ENCODE results near the gene ZP3. TPM values are rescaled to one million over a fixed set of nuclear protein-coding genes. Genes with fewer than 3 reads are reported as not detected.
"Not testable (repeated sequence)": the region's sequence is repeated elsewhere in the genome, so short reads cannot be mapped to it uniquely, and the experiment has no call there.

ZP3 gene
- total and polyA plus RNA-seq, 4 donors, result 0.74 to 15.7 (median 3.4) TPM

DNA sequence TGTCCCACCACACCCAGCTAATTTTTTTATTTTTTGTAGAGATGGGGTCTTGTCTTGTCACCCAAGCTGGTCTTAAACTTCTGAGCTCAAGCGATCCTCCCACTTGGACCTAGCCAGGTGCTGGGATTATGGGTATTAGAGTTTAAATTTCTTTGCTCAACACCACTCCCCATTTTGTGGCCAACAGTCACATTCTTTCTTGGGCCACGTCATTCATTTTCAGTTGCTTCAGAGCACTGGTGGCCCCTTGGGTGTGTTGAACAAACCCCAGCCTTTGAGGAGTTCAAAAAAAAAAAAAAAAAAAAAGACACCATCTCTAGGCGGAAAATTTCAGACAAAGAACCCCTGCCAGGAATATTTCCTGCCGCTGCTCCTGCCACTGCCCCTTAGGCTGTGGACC lies 32.3 kb downstream of the ZP3 start:
- H3K4me3 ChIP-seq; DNase-seq; H3K4me1 ChIP-seq (ENCODE audit: control insufficient read depth in 5 of 5, insufficient read depth in 5 of 5, low read length in 5 of 5); H3K36me3 ChIP-seq (ENCODE audit: control insufficient read depth in 4 of 4, insufficient read depth in 4 of 4, low read length in 4 of 4); ATAC-seq (ENCODE audit: insufficient read depth, low FRiP score); H3K9me3 ChIP-seq (ENCODE audit: control insufficient read depth in 4 of 4, insufficient read depth in 3 of 4, low read length in 3 of 4); H3K27ac ChIP-seq (ENCODE audit: low read depth in 1 of 2, low read length in 1 of 2); H3K9ac ChIP-seq (ENCODE audit: insufficient read depth in 1 of 2, low read length in 2 of 2); H3K27me3 ChIP-seq (ENCODE audit: control insufficient read depth in 3 of 3, insufficient read depth in 3 of 3, low read length in 2 of 3): not testable (repeated sequence)
- no CpG with 5 or more reads among the region's 4 CpGs for WGBS, 2 donors

DNA sequence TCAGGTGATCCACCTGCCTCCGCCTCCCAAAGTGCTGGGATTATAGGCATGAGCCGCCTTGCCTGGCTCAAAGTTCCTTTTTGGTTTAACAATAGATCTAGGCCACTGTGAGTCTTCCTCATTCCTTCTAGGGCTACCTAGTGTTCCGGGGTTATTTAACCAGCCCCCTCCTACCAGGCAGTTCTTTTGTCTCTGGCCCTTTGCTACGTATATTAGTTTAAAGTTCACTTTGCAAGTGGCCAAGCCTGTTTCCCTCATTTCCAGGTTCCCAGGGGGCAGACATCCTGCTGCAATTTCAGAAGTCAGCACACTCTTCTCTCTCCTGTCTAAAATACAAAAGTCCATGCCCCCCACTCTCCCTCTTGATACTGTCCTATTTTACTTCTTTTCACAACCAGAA lies 33.8 kb downstream of the ZP3 start:
- not testable (repeated sequence) for H3K27me3 ChIP-seq (ENCODE audit: control insufficient read depth in 3 of 3, insufficient read depth in 3 of 3, low read length in 2 of 3); H3K4me3 ChIP-seq; H3K36me3 ChIP-seq (ENCODE audit: control insufficient read depth in 4 of 4, insufficient read depth in 4 of 4, low read length in 4 of 4); H3K9me3 ChIP-seq (ENCODE audit: control insufficient read depth in 4 of 4, insufficient read depth in 3 of 4, low read length in 3 of 4); H3K4me1 ChIP-seq (ENCODE audit: control insufficient read depth in 5 of 5, insufficient read depth in 5 of 5, low read length in 5 of 5); H3K9ac ChIP-seq (ENCODE audit: insufficient read depth in 1 of 2, low read length in 2 of 2); H3K27ac ChIP-seq (ENCODE audit: low read depth in 1 of 2, low read length in 1 of 2); DNase-seq; ATAC-seq (ENCODE audit: insufficient read depth, low FRiP score)
- WGBS, 2 donors, result 40 to 55% methylated on average over 1 of the region's 4 CpGs

DNA sequence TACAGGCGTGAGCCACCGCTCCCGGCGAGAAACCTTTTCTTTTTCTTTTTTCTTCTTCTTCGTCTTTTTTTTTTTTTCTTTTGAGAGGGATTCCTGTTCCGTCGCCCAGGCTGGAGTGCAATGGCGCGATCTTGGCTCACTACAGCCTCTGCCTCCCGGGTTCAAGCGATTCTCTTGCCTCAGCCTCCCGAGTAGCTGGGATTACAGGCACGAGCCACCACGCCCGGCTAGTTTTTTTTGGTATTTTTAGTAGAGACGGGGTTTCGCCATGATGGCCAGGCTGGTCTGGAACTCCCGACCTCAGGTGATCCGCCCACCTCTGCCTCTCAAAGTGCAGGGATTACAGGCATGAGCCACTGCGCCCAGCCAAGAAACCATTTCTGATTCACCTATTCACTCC lies 36.0 kb downstream of the ZP3 start:
- not testable (repeated sequence) for H3K27ac ChIP-seq (ENCODE audit: low read depth in 1 of 2, low read length in 1 of 2); H3K4me1 ChIP-seq (ENCODE audit: control insufficient read depth in 5 of 5, insufficient read depth in 5 of 5, low read length in 5 of 5); DNase-seq; ATAC-seq (ENCODE audit: insufficient read depth, low FRiP score); H3K4me3 ChIP-seq; H3K36me3 ChIP-seq (ENCODE audit: control insufficient read depth in 4 of 4, insufficient read depth in 4 of 4, low read length in 4 of 4); H3K9ac ChIP-seq (ENCODE audit: insufficient read depth in 1 of 2, low read length in 2 of 2); H3K27me3 ChIP-seq (ENCODE audit: control insufficient read depth in 3 of 3, insufficient read depth in 3 of 3, low read length in 2 of 3); H3K9me3 ChIP-seq (ENCODE audit: control insufficient read depth in 4 of 4, insufficient read depth in 3 of 4, low read length in 3 of 4)
- WGBS, 2 donors, result 90 to 92% methylated on average over 11 to 14 of the region's 20 CpGs

DNA sequence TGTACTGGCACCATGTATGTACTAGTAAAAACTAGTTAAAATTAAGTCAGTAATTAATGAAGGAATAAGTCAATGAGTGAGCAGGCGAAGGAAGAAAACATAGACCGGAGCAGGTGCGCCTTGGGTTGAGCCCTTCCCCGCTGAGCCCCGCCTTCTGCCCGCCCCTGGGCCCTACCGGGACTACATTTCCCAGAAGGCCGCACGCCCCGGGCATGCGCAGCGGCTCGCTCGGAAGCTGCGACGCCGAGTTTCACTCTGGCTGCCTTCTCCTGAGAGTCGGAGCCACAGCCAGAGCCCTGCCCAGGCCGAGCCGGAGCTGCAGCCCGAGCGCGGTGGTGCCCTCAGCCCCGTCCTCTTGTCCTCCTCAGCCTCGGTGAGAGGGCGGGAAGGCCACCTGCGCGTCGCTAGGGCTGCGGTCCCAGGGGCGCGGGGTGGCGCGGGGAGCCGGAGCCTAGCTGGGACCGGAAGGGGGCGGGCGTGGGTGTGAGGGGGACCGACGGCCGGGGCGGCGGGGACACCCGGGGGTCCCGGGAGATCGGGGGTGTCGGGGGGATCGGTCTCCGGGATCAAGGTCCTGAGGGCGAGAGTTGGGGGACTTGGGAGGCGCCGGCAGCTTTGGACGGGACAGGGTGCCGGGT lies 36.8 kb downstream of the ZP3 start, which contains the start of gene DTX2:
DTX2 (plus strand) TSS at position 246 of the 638 bp plus-strand sequence. CDS start 18,801 bp downstream, outside the sequence.
- not testable (repeated sequence) for H3K4me1 ChIP-seq (ENCODE audit: control insufficient read depth in 5 of 5, insufficient read depth in 5 of 5, low read length in 5 of 5); H3K27me3 ChIP-seq (ENCODE audit: control insufficient read depth in 3 of 3, insufficient read depth in 3 of 3, low read length in 2 of 3); H3K9me3 ChIP-seq (ENCODE audit: control insufficient read depth in 4 of 4, insufficient read depth in 3 of 4, low read length in 3 of 4); H3K36me3 ChIP-seq (ENCODE audit: control insufficient read depth in 4 of 4, insufficient read depth in 4 of 4, low read length in 4 of 4); H3K9ac ChIP-seq (ENCODE audit: insufficient read depth in 1 of 2, low read length in 2 of 2); DNase-seq
- 0 to 1% methylated on average over 5 to 20 of the region's 54 CpGs for WGBS, 2 donors
- Histone ChIP-seq H3K27ac (ENCODE audit: low read depth in 1 of 2, low read length in 1 of 2) (peak within 1 kb of the TSS in 1 of 2 donors; percentile 63), H3K4me3 (peak within 1 kb of the TSS; percentile 52)
- peak; percentile 97 for ATAC-seq (ENCODE audit: insufficient read depth, low FRiP score)

DNA sequence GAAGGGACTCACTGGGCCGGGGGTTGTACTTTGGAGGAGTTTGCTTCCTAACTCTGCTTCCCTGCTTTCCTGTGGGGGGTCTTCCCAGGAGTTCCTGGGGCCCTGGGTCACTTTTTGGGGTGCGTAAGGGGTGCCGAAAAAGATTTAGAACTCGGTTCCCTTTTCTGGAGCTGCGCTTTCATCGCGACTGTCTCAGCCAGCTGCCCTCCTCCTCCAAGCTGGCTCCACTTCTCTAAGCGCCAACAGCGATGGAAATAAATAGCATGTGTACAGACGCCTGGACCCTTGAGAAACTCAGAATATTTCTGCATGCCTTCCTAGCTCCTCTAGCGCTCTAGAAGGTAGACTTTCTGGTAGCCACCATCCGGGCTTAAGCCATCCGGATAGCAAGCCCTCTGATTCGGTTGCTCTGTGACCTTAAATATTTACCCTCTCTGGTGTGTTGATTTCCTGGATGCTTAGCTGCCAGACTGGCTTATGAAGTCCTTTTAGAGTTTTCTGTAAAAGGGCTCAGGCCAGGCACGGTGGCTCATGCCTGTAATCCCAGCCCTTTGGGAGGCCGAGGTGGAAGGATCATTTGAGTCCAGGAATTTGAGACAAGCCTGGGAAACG lies 37.6 kb downstream of the ZP3 start:
- not testable (repeated sequence) for DNase-seq; H3K9me3 ChIP-seq (ENCODE audit: control insufficient read depth in 4 of 4, insufficient read depth in 3 of 4, low read length in 3 of 4); H3K4me3 ChIP-seq; H3K27ac ChIP-seq (ENCODE audit: low read depth in 1 of 2, low read length in 1 of 2); H3K27me3 ChIP-seq (ENCODE audit: control insufficient read depth in 3 of 3, insufficient read depth in 3 of 3, low read length in 2 of 3); H3K9ac ChIP-seq (ENCODE audit: insufficient read depth in 1 of 2, low read length in 2 of 2); H3K36me3 ChIP-seq (ENCODE audit: control insufficient read depth in 4 of 4, insufficient read depth in 4 of 4, low read length in 4 of 4); H3K4me1 ChIP-seq (ENCODE audit: control insufficient read depth in 5 of 5, insufficient read depth in 5 of 5, low read length in 5 of 5)
- WGBS, 2 donors, result no CpG with 5 or more reads among the region's 17 CpGs
- peak; percentile 2 for ATAC-seq (ENCODE audit: insufficient read depth, low FRiP score)

DNA sequence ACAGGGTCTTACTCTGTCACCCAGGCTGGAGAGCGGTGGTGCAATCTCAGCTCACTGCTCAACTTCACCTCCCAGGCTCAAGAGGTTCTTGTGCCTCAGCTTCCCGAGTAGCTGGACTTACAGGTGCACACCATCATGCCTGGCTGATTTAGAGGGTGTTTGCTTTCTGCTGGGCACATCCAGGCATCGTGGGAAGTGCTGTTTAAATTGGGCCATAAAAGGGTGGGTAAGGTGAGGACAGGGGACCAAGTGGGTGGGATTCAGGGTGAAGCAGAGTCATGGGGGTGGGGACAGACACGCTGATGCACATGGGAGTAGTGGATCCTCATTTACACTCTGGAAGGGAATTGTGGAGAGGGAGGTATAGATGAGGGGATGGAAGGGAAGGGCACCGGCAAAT lies 40.2 kb downstream of the ZP3 start:
- not testable (repeated sequence) for DNase-seq; H3K27me3 ChIP-seq (ENCODE audit: control insufficient read depth in 3 of 3, insufficient read depth in 3 of 3, low read length in 2 of 3); H3K4me1 ChIP-seq (ENCODE audit: control insufficient read depth in 5 of 5, insufficient read depth in 5 of 5, low read length in 5 of 5); H3K4me3 ChIP-seq; H3K9me3 ChIP-seq (ENCODE audit: control insufficient read depth in 4 of 4, insufficient read depth in 3 of 4, low read length in 3 of 4); ATAC-seq (ENCODE audit: insufficient read depth, low FRiP score); H3K27ac ChIP-seq (ENCODE audit: low read depth in 1 of 2, low read length in 1 of 2); H3K36me3 ChIP-seq (ENCODE audit: control insufficient read depth in 4 of 4, insufficient read depth in 4 of 4, low read length in 4 of 4); H3K9ac ChIP-seq (ENCODE audit: insufficient read depth in 1 of 2, low read length in 2 of 2)
- WGBS, 2 donors, result 76 to 83% methylated on average over 4 of the region's 5 CpGs

DNA sequence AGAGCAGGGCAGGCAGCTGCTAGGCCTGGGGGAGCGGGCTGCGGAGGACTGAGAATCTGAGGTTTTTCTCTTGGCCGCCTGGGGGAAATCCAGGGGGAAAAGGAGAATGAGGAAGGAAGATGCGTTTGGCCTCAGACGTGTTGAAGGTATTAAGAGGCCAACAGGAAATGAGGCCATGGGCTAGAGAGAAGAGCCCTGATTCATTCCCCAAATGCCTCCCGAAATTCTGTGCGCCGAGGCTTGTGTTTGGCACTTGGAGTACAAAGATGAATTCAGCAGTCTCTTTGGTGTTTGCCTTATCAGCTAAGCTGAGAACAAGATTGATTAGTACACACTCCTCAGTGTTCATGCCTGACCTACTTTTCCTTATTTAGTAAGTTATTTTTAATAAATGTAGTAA lies 41.2 kb downstream of the ZP3 start:
- peak; percentile 7 for ATAC-seq (ENCODE audit: insufficient read depth, low FRiP score)
- H3K36me3 ChIP-seq (ENCODE audit: control insufficient read depth in 4 of 4, insufficient read depth in 4 of 4, low read length in 4 of 4); H3K9ac ChIP-seq (ENCODE audit: insufficient read depth in 1 of 2, low read length in 2 of 2); H3K4me1 ChIP-seq (ENCODE audit: control insufficient read depth in 5 of 5, insufficient read depth in 5 of 5, low read length in 5 of 5); H3K9me3 ChIP-seq (ENCODE audit: control insufficient read depth in 4 of 4, insufficient read depth in 3 of 4, low read length in 3 of 4); H3K4me3 ChIP-seq; DNase-seq; H3K27ac ChIP-seq (ENCODE audit: low read depth in 1 of 2, low read length in 1 of 2); H3K27me3 ChIP-seq (ENCODE audit: control insufficient read depth in 3 of 3, insufficient read depth in 3 of 3, low read length in 2 of 3): not testable (repeated sequence)
- WGBS, 2 donors, result no CpG with 5 or more reads among the region's 8 CpGs

DNA sequence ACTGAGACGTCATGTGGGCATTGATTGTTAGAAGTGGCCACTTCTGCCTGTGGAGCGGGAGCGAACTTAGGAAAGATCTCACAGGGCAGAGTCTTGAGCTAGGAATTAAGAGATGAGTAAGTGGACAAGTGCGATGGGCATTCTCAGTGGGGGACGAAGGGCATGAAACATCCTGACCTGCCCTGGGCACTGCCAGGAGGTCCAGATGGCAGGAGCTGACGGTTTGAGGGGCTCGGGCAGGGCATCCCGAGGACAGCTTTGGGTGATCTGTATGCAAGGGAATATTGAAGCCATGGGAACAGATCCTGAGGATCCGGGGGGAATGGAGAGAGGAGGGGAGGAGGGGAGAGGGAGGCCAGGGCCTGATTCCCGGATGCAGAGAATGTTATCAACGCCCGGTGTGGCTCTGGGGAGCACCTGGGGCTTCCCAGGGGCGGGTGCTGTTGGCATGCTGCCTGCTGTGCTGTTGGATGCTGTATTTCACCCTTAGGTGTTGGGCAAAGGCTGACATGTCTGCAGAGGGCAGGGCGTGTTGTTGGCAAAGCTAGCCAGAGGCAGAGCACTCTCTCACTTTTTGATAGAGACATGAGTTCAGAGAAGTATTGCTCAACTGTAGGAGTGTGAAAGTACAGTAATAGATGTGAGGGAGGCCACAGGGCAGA lies 43.1 kb downstream of the ZP3 start:
- not testable (repeated sequence) for H3K27me3 ChIP-seq (ENCODE audit: control insufficient read depth in 3 of 3, insufficient read depth in 3 of 3, low read length in 2 of 3); H3K4me3 ChIP-seq; H3K36me3 ChIP-seq (ENCODE audit: control insufficient read depth in 4 of 4, insufficient read depth in 4 of 4, low read length in 4 of 4); H3K4me1 ChIP-seq (ENCODE audit: control insufficient read depth in 5 of 5, insufficient read depth in 5 of 5, low read length in 5 of 5); H3K9ac ChIP-seq (ENCODE audit: insufficient read depth in 1 of 2, low read length in 2 of 2); H3K9me3 ChIP-seq (ENCODE audit: control insufficient read depth in 4 of 4, insufficient read depth in 3 of 4, low read length in 3 of 4); DNase-seq
- peak overlapping the region in 1 of 2 donors; percentile 24 for H3K27ac ChIP-seq (ENCODE audit: low read depth in 1 of 2, low read length in 1 of 2)
- ATAC-seq (ENCODE audit: insufficient read depth, low FRiP score), result peak; percentile 75
- 70 to 84% methylated on average over 10 of the region's 14 CpGs for whole genome bisulfite sequencing, 2 donors

All from lung (tissue), 10 donors.